Bronchial epithelial cell (primary cell): Measurements from ENCODE around the gene LAG3. TPM values are rescaled to one million over a fixed set of nuclear protein-coding genes. Genes with fewer than 3 reads are reported as not detected.
A peak's percentile ranks its signal among the peaks of the same experiment; 100 is the strongest.

Source experiments
- DNase-seq: peaks from one replicate; pipeline ENCODE4 v3.0.0-alpha.2; 2010; ENCODE audit warnings: low read depth
- FAIRE-seq: peaks from 2 replicates; lab custom pipeline; 2011; peaks lifted over from hg19 to GRCh38; lab: Jason Lieb, UNC
- H3K27me3 ChIP-seq: 2 replicates; pipeline ENCODE4 v1.5.1; 2011; ENCODE audit warnings: low read length; ENCODE audit not compliant: control insufficient read depth, insufficient read depth
- H3K36me3 ChIP-seq: 2 replicates; pipeline ENCODE4 v1.5.1; 2011; ENCODE audit warnings: low read length; ENCODE audit not compliant: control insufficient read depth, insufficient read depth
- H3K4me3 ChIP-seq: 2 replicates; pipeline ENCODE4 v1.5.1; 2011; ENCODE audit warnings: mild to moderate bottlenecking, low read depth, low read length, control low read depth
- total RNA-seq: library from RNA; depleted of rRNA; stranded (reverse); fragments of >200 nt; gene quantifications from 2 replicates; pipeline ENCODE4 v1.2.1, GENCODE V29; 2014
- TF ChIP-seq, protein P1 (sequence below): IDR thresholded peaks from 2 replicates; pipeline ENCODE4 v1.5.1; 2011; ENCODE audit warnings: mild to moderate bottlenecking, moderate library complexity, low read length, control low read depth, inconsistent platforms; ENCODE audit not compliant: insufficient read depth, severe bottlenecking

LAG3 gene
- total RNA-seq, 1 donor from 2014 or later, result not detected

DNA sequence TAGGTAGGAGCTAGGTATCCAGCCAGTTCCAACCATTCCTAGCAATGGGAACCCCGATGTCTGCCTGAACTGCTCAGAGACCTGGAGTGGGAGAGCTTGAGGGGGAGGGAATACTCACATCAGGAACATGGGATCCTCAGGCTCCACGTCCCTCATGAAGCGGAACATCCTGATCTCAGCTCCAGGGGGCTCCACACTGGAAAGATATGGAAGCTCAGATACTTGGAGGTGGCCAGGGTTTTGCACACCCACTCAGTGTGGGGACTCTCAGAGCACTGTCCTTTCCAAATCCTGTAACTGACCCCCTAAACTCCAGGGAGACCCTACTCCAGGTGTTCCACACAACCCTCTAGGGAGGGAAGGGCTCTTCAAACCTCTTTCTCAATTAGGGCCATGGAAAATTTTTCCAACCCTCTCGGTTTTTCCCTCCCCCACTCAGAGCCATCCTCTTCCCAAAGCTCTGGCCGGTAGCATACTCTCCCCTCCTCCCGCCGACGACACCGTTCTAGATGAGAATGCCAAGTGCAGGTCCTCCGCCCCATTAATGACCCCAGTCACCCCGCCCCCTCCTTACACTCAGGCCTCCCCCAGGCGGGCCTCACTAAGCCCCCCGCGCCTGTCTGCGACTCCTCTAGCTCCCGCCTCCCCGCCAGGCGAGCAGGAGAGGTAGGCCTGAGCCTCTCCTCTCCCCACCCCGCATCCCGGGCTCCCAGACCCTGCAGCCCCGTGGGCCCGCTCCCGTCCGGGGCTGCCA, 20.0 kb upstream of the LAG3 start:
- no peak for FAIRE-seq

DNA sequence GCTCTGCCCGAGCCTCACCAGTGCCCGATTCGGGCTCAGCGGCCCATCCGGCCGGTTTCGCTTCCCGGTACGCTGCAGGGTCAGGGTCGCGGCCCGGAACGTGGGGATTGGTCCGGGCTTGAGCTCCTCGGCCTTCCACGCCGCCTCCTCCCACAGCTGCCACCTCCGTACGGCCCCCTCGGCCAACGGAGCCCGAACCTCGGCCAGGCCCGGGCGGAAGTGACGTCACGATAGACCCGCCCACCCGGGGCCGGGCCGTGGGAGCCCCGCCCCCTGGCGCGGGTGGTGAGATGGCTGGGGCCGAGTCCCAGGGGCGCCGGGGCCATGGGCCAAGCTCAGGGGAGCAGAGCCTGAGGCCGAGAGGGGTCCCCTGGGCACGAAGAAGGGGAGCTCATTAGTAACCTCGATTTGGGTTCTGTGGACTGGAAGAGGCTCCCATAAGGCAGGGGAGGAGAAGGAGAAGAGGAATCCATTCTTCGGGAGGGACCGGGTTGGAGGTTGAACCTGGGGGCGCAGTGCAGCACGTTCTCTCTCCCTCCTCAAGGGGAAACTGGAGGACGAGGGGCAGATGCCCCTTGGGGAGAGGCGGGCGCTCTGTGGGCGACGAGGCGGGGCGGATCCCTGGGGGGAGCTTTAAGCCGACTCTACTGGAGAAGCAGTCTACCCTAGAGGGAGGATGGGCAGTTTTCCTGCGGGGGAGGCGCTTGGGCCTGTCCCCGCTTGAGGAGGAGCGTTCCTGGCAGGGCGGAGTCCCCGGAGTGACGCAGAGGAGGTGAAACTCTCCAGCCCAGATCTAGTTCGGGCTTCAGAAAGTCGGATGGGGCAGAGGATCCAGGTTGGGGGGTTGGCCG, 19.2 kb upstream of the LAG3 start, which contains the start of gene MLF2:
Gene MLF2, minus strand, starts transcription at position 221 of the 851 bp plus-strand sequence. CDS start 807 bp downstream, outside the sequence.
- FAIRE-seq, result no peak
- DNase-seq, result peak; percentile 96
- Histone ChIP-seq H3K27me3 (no peaks in the 10 kb centered on the region), H3K4me3 (peak within 1 kb of the TSS; percentile 86), H3K36me3 (peaks cover 20% of the 10 kb centered on the region)
- TF ChIP-seq, protein P1, sequence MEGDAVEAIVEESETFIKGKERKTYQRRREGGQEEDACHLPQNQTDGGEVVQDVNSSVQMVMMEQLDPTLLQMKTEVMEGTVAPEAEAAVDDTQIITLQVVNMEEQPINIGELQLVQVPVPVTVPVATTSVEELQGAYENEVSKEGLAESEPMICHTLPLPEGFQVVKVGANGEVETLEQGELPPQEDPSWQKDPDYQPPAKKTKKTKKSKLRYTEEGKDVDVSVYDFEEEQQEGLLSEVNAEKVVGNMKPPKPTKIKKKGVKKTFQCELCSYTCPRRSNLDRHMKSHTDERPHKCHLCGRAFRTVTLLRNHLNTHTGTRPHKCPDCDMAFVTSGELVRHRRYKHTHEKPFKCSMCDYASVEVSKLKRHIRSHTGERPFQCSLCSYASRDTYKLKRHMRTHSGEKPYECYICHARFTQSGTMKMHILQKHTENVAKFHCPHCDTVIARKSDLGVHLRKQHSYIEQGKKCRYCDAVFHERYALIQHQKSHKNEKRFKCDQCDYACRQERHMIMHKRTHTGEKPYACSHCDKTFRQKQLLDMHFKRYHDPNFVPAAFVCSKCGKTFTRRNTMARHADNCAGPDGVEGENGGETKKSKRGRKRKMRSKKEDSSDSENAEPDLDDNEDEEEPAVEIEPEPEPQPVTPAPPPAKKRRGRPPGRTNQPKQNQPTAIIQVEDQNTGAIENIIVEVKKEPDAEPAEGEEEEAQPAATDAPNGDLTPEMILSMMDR, result peak; percentile 98

More for the DNA sequence above, 20.0 kb upstream of the LAG3 start:
- peak; percentile 23 for DNase-seq
- Histone ChIP-seq H3K36me3 (peaks cover 26% of the 10 kb centered on the region), H3K27me3 (no peaks in the 10 kb centered on the region), H3K4me3 (peak overlapping the region; percentile 86)
- TF ChIP-seq, protein P1, result peak; percentile 36

DNA sequence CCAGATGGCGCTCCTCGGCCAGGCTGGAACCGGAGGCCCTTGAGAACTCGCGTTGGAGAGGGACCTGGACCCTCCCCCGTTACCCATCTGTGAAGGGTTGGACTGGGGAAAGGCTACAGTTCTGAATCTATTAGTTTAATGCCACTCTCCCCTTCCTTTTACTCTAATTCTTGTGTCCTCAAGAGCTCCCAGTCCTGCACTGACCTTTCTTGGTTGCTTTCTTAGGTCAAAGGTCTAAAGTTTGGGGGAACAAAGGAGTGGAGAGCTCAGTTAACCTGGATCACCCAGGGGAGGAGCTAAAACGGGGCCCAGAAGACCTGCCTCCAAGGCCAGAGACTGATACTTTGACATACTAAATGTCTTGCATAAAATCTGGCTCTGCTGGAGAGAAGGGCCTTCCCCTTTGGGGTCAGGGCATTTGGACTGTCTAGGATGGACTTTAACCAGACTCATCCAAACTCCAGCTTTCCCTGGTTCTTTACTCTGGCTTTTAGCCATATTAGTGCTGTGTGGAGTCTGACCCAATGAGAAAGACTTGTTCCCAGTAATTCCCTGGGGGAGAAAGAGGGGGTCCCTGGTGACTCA, 18.5 kb upstream of the LAG3 start:
- no peak for DNase-seq
- TF ChIP-seq, protein P1, result no peak
- Histone ChIP-seq H3K4me3 (no peak overlapping the region), H3K27me3 (no peaks in the 10 kb centered on the region), H3K36me3 (peaks cover 14% of the 10 kb centered on the region)
- no peak for FAIRE-seq

DNA sequence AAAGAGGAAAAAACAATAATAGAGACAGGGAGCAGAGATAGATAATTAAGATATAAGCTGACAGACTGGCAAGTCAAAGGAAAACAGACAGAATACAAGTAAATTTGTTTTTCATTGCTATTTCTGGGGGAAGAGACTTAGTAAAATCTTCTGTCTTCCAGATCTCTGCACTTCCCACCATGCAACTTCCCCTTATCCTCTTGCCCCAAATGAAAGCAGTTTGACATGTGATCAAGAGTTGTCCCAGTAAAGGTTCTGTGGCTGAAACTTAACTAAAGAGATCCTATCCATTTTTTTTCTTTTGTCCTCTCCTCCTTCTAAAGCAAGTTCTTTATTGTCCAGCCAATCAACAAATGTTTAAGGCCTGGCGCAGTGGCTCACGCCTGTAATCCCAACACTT, 17.9 kb upstream of the LAG3 start:
- no peak for FAIRE-seq
- H3K27me3 ChIP-seq, result no peaks in the 10 kb centered on the region
- no peak overlapping the region for H3K4me3 ChIP-seq
- no peak for DNase-seq
- TF ChIP-seq, protein P1, result no peak
- H3K36me3 ChIP-seq, result peaks cover 13% of the 10 kb centered on the region

DNA sequence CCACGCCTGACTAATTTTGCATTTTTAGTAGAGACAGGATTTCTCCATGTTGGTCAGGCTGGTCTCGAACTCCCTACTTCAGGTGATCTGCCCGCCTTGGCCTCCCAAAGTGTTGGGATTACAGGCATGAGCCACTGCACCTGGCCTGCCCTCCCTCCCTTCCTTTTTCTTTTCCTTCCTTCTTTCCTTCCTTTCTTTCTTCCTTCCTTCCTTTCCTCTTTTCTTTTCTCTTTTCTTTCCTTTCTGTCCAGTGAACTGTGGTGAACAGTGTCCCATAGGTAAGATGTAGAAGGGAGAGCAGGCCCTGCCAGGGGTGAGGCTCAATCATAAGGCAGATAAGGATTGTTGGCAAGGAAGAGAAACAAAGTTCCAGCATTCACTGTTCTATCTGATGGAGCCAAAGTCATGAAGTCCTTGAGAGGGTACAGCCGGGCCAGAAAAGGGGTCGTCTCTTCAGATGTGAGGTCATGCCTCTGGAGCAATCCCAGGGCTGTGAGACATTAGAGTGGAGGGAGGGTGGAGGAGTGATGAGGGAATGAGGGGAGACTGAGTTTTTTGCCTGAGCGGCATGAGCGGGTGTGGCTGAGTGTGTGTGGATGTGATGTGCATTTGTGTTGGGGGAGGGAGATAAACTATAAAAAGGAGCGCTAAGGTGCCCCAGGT, 15.2 kb upstream of the LAG3 start:
- FAIRE-seq, result no peak
- DNase-seq, result no peak
- no peaks in the 10 kb centered on the region for H3K36me3 ChIP-seq
- TF ChIP-seq, protein P1, result no peak
- H3K27me3 ChIP-seq, result no peaks in the 10 kb centered on the region
- no peak overlapping the region for H3K4me3 ChIP-seq
